Pancreas (tissue), 10 donors: ENCODE results near the gene IRF5. TPM values are rescaled to one million over a fixed set of nuclear protein-coding genes. Genes with fewer than 3 reads are reported as not detected.

Experiments
- ATAC-seq, 4 donors: fragments of 200-7000 bp; cut with Tn5 transposase; one replicate each; pipeline versions ENCODE4 v1.8.0 to v1.9.1; 2020; ENCODE audit warnings: mild to moderate bottlenecking in 4 of 4, moderate library complexity in 4 of 4
- DNase-seq, 6 donors: peaks; one replicate each; pipeline ENCODE4 v3.0.0-alpha.2; 2020
- FAIRE-seq: peaks from 2 replicates; lab custom pipeline; 2012; peaks lifted over from hg19 to GRCh38; lab: Jason Lieb, UNC
- H3K27ac ChIP-seq, 4 donors: fragments of 200-600 bp; sonication (generic); 1 replicate in 3 of 4; 2 replicates in 1 of 4; pipeline versions ENCODE4 v1.5.0 to v1.8.0; 2020
- H3K27me3 ChIP-seq, 4 donors: fragments of 200-600 bp; one replicate each; pipeline ENCODE4 v1.8.0; 2021
- H3K36me3 ChIP-seq, 3 donors: fragments of 200-600 bp; sonication (generic) in 1 of 3; one replicate each; pipeline versions ENCODE4 v1.5.0 to v1.8.0; 2020 to 2021
- H3K4me1 ChIP-seq, 3 donors: fragments of 200-600 bp; one replicate each; pipeline ENCODE4 v1.8.0; 2021
- H3K4me3 ChIP-seq, 4 donors: fragments of 200-600 bp; sonication (generic) in 2 of 4; one replicate each; pipeline versions ENCODE4 v1.5.0 to v1.8.0; 2020 to 2021
- H3K9me3 ChIP-seq, 4 donors: fragments of 200-600 bp; one replicate each; pipeline ENCODE4 v1.8.0; 2021
- whole genome bisulfite sequencing, 2 donors: extraction: QIAGEN DNeasy Blood & Tissue Kit; methylation state at CpG; one replicate each; pipeline ENCODE4 v1.1.7; 2013; 5-methylcytosine and 5-hydroxymethylcytosine counted together
- intact Hi-C, 3 donors: fragments of 100-400 bp; cut with DNase I; formaldehyde crosslinking; loops; one replicate each; pipeline versions ENCODE4 v1.11.1 to v1.14.2; 2022
- polyA plus RNA-seq, 2 donors: library from polyadenylated mRNA; stranded (reverse); fragments of 200-250 nt; gene quantifications; one replicate each; pipeline ENCODE4 v1.2.3, GENCODE V29; 2013
- total RNA-seq, 6 donors: library from RNA; stranded (reverse); fragmentation: NEBNext Ultra II Directional in 4 of 6; extraction: Animal tissue kit (Norgen Biotek cat#: 25700) in 4 of 6; gene quantifications; one replicate each; pipeline versions ENCODE4 v1.2.1 to v1.2.4, GENCODE V29; 2021 to 2023
- TF ChIP-seq, protein P1 (sequence below), 4 donors: fragments of 200-600 bp; sonication (generic) in 3 of 4; IDR thresholded peaks; one replicate each; pipeline versions ENCODE4 v1.5.0 to v1.8.0; 2021; ENCODE audit warnings: antibody characterized with exemption in 4 of 4
- donor health status: healthy with polysubstance abuse.
- donor health status: DM: no; HTN: no; CAD: no; lungs with moderate emphysema.
- donor health status: DM: no; HTN: no; CAD: no.
- donor health status: control.
- donor health status: control.
- donor health status: Bipolar disorder and iron deficiency.
- donor health status: DM: yes; HTN: yes; CAD: no.
- donor health status: DM: no; HTN: no; CAD: no.
- donor health status: DM: no; HTN: no; CAD: no.
- donor health status: DM: yes; HTN: yes; CAD: no.

Gene IRF5
- total and polyA plus RNA-seq, 8 donors: 3.2 to 12.4 (median 5.1) TPM

DNA sequence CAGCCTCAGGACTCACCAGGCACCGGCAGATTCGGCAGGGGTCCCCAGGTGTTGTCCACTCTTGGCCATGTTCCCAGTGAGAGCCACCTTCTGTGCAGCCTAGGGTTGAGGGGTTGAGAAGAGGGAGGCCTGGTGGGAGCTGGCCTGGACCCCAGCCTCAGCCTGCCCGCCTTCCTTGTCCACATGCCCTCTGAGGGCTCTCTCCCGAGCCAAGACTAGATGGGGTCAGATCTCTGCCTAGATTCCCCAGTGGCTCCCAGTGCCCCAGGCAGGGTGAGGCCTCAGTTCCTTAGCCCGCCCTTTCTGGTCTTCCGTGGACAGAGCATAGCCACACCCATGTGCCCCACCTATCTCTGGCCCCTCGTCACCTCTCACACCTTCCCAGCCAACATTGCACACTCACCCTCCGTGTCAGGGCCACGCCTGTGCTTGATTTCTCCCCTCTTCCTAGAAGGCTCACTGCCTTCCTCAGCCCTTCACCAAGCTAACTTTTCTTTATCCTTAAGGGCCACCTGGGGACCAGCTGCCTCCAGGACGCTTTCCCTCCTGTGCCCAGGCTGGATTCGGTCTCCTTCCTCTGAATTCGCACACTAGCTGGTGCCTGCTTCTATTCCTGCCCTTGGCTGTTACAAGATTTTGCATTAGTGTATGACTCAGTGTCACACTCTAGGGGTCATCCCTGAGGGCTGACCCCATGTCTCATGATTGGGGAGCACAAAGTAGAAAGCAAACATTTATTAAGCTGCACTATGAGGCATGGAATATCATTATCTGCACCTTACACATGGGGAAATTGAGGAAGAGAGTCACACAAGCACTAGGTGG is 34.8 kb upstream of the IRF5 start:
- Histone ChIP-seq H3K27ac (no peak overlapping the region), H3K4me1 (no peaks in the 10 kb centered on the region), H3K27me3 (no peaks in the 10 kb centered on the region), H3K36me3 (no peaks in the 10 kb centered on the region), H3K4me3 (no peak overlapping the region), H3K9me3 (no peaks in the 10 kb centered on the region)
- ATAC-seq: no peak
- FAIRE-seq: no peak
- 73 to 78% methylated on average over 12 of the region's 12 CpGs for WGBS, 2 donors
- DNase-seq: peak in 1 of 6 donors; percentile 11
- intact Hi-C loops: loop anchor here in 1 of 3 donors (10.0 kb wide), 1 partner anchor 302 kb away; no protein-coding TSS in a partner anchor
- TF ChIP-seq, protein P1, sequence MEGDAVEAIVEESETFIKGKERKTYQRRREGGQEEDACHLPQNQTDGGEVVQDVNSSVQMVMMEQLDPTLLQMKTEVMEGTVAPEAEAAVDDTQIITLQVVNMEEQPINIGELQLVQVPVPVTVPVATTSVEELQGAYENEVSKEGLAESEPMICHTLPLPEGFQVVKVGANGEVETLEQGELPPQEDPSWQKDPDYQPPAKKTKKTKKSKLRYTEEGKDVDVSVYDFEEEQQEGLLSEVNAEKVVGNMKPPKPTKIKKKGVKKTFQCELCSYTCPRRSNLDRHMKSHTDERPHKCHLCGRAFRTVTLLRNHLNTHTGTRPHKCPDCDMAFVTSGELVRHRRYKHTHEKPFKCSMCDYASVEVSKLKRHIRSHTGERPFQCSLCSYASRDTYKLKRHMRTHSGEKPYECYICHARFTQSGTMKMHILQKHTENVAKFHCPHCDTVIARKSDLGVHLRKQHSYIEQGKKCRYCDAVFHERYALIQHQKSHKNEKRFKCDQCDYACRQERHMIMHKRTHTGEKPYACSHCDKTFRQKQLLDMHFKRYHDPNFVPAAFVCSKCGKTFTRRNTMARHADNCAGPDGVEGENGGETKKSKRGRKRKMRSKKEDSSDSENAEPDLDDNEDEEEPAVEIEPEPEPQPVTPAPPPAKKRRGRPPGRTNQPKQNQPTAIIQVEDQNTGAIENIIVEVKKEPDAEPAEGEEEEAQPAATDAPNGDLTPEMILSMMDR (IDR thresholded peaks at IDR 0.05): no peak

DNA sequence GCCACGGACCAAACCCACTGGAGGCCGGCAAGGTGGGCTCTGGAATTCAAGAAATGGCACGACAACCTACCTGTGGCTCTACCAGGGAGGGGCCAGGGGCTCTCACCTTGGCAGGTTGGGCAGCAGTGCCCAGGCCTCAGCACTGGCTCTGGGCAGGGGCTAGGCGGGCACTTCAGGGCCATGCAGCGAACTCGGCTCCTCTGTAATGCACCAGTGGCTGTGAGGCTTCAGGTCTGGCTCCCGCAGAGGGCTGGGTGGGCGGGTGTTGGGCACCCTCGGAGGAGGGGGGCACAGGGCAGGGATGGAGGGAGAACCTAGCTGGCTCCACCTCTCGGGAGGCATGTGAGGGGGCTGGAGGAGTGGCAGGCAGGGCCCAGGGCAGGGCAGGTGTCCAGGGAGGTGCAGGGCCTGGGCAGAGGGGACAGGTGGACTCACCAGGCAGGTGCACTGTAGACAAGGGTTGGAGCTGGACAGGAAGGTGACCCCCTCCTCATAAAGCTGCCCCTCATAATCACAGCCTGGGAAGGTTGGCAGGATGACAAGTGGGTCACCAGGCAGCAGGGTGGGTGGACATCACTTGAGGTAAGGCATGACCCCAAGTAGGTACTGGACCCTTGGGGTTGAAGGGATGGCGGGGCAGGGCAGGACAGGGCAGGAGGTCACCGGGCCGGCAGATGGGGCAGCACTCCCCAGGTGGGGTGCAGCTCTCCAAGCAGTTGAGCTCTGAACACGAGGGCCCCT is 33.9 kb upstream of the IRF5 start:
- Histone ChIP-seq H3K4me3 (no peak overlapping the region), H3K4me1 (no peaks in the 10 kb centered on the region), H3K9me3 (no peaks in the 10 kb centered on the region), H3K27me3 (no peaks in the 10 kb centered on the region), H3K36me3 (no peaks in the 10 kb centered on the region), H3K27ac (no peak overlapping the region)
- intact Hi-C loops: loop anchor here in 1 of 3 donors (10.0 kb wide), 1 partner anchor 301 kb away; no protein-coding TSS in a partner anchor
- peak in 2 of 6 donors; percentile 13 to 52 for DNase-seq
- WGBS, 2 donors: 69 to 75% methylated on average over 12 to 14 of the region's 14 CpGs
- FAIRE-seq: no peak
- TF ChIP-seq, protein P1 (IDR thresholded peaks at IDR 0.05): no peak
- peak in 2 of 4 donors; percentile 11 to 13 for ATAC-seq

DNA sequence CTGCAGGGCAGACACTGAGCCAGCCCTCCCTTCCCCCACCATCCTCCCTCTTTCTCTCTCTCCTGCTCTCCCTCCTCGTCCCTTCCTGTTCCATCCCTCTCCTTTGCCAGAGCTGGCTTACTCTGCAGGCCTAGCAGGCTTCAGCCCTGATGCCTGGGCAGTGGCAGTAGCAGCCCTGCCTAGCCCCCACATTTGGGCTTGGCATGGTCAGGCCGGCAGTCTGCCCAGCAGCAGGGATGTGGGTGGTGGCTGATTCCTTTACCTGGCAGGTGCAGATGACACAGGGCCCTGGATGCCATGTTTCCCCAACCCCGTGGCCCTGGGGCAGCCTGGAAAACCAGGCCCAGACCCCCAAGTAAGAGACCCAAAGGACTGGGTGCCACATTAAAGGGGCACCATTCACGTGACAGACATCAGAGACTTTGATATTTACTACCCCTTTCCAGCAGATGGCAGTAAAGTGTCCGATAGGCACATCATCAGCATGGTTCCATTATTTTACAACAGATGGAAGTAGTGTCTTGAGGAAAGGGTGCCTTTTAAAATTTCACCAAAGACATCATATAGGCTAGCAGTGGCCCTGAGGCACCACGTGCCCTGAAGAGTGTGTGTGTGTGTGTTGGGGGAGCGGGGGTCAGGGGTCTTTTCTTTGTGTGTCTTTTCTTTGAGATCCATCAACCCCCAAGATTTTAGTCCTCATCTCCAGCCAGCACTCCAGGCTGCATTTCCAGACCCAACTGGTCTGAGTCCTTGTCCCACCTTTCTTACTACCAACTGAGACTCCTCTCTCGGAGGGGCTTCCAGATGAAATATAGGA is 33.1 kb upstream of the IRF5 start:
- DNase-seq (peak in 2 of 6 donors; percentile 14 to 52), ATAC-seq (peak; percentile 66 to 91 (median 82)), FAIRE-seq (no peak)
- no peak overlapping the region for H3K27ac ChIP-seq
- H3K4me1 ChIP-seq: no peaks in the 10 kb centered on the region
- no peak overlapping the region for H3K4me3 ChIP-seq
- H3K9me3 ChIP-seq: no peaks in the 10 kb centered on the region
- TF ChIP-seq, protein P1 (IDR thresholded peaks at IDR 0.05): peak in 3 of 4 donors; percentile 32 to 48 (median 41)
- 30 to 32% methylated on average over 8 of the region's 8 CpGs for WGBS, 2 donors
- H3K27me3 ChIP-seq: no peaks in the 10 kb centered on the region
- intact Hi-C loops: loop anchor here in 2 of 3 donors (5.0 to 10.0 kb wide), 2 partner anchors 183 to 300 kb away; no protein-coding TSS in a partner anchor
- no peaks in the 10 kb centered on the region for H3K36me3 ChIP-seq

DNA sequence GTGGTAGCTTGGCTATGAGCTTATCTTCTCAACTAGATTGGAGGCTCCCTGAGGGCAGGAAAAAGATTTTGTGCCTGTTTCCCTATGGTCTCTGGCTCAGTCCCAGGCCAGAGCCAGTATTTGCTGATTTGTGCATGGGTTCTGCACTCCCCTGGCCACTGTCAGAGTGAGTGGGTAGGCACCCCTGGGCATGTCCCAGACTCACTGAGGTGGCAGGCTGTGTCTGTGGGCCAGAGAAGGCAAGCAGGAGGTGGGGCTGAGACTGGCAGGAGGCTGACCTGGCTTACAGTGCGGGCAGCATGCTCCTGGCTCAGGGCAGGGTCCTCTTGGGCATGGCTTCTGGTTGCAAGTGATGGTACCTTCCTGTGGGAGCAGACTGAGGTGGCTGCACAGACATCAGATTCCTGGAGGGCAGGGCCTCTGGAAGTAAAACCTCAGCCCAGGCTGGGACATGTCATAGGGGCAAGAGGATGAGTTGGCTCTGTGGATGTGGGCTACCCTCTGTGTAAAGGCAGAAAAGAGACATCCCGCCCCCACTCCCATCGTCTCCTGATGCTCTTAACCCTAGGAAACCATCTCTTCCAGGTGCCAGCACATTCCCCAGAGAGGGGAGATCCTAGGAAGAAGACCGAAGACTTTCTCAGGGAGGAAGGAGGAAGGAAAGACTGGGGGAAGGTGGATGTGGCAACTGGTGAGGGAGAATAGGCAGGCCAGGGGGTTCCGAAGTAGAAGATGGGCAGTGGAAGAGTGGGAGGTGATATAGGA is 31.5 kb upstream of the IRF5 start:
- TF ChIP-seq, protein P1 (IDR thresholded peaks at IDR 0.05): no peak
- 64 to 75% methylated on average over 5 of the region's 5 CpGs for WGBS, 2 donors
- FAIRE-seq (no peak), DNase-seq (peak in 1 of 6 donors; percentile 9), ATAC-seq (no peak)
- no peaks in the 10 kb centered on the region for H3K27me3 ChIP-seq
- H3K4me1 ChIP-seq: no peaks in the 10 kb centered on the region
- H3K9me3 ChIP-seq: no peaks in the 10 kb centered on the region
- H3K36me3 ChIP-seq: no peaks in the 10 kb centered on the region
- H3K27ac ChIP-seq: no peak overlapping the region
- no peak overlapping the region for H3K4me3 ChIP-seq
- intact Hi-C loops: loop anchor here in 2 of 3 donors (5.0 to 10.0 kb wide), 2 partner anchors 181 to 299 kb away; no protein-coding TSS in a partner anchor
